A673 (cell line): ENCODE results near the gene RRM2. TPM values are rescaled to one million over a fixed set of nuclear protein-coding genes. Genes with fewer than 3 reads are reported as not detected.

Experiments
- BruUV-seq: library from RNA; stranded (reverse); fragments of 400-500 nt; replicated peaks from 2 replicates; lab custom pipeline; 2021; lab: Mats Ljungman, UMichigan
- CTCF ChIA-PET: fragments of 300-600 bp; sonication (Branson Sonifier 250); formaldehyde crosslinking; loops from one replicate; lab custom pipeline; 2022; ENCODE audit warnings: antibody characterized with exemption; lab: Charles Lee
- POLR2A ChIA-PET: fragments of 300-600 bp; sonication (Branson Sonifier 250); formaldehyde crosslinking; loops from one replicate; lab custom pipeline; 2022; ENCODE audit warnings: antibody characterized with exemption; ENCODE audit not compliant: low non-redundant PET; lab: Charles Lee
- DNase-seq: peaks from one replicate; pipeline ENCODE4 v3.0.0-alpha.2; 2015; ENCODE audit warnings: low spot score
- H3K27ac ChIP-seq: fragments of 200-600 bp; sonication (generic); 2 replicates; pipeline ENCODE4 v1.5.1; 2016; ENCODE audit warnings: mixed run types, low read depth, mild to moderate bottlenecking, mixed read lengths, antibody characterized with exemption, low read length; ENCODE audit not compliant: poor library complexity, severe bottlenecking
- H3K27me3 ChIP-seq: fragments of 200-600 bp; sonication (generic); replicated peaks from 2 replicates; pipeline ENCODE4 v1.6.1; 2017; ENCODE audit warnings: mixed run types, low read depth, mild to moderate bottlenecking, mixed read lengths, antibody characterized with exemption, low read length; ENCODE audit not compliant: insufficient read depth, poor library complexity
- H3K36me3 ChIP-seq: fragments of 200-600 bp; sonication (generic); 2 replicates; pipeline ENCODE4 v1.6.1; 2016; ENCODE audit warnings: mixed run types, mild to moderate bottlenecking, mixed read lengths, antibody characterized with exemption, low read length; ENCODE audit not compliant: insufficient read depth, poor library complexity, severe bottlenecking
- H3K4me1 ChIP-seq: fragments of 200-600 bp; sonication (generic); 2 replicates; pipeline ENCODE4 v1.6.1; 2017; ENCODE audit warnings: mixed run types, mild to moderate bottlenecking, mixed read lengths, antibody characterized with exemption, low read length; ENCODE audit not compliant: insufficient read depth, poor library complexity, severe bottlenecking
- H3K4me3 ChIP-seq: fragments of 200-600 bp; sonication (generic); 2 replicates; pipeline ENCODE4 v1.5.1; 2016; ENCODE audit warnings: low read depth, mixed run types, mild to moderate bottlenecking, mixed read lengths, low read length; ENCODE audit not compliant: poor library complexity, severe bottlenecking
- H3K9me3 ChIP-seq: fragments of 200-600 bp; sonication (generic); 2 replicates; pipeline ENCODE4 v1.6.1; 2016; ENCODE audit warnings: mixed run types, low read depth, mild to moderate bottlenecking, mixed read lengths, antibody characterized with exemption, low read length; ENCODE audit not compliant: poor library complexity, severe bottlenecking
- EZH2 ChIP-seq: fragments of 200-600 bp; sonication (generic); IDR thresholded peaks from 2 replicates; pipeline ENCODE4 v1.6.1; 2017; ENCODE audit warnings: borderline replicate concordance, low read depth, mild to moderate bottlenecking, mixed read lengths, antibody characterized with exemption, low read length; ENCODE audit not compliant: poor library complexity, severe bottlenecking
- intact Hi-C: fragments of 100-400 bp; cut with micrococcal nuclease; formaldehyde crosslinking; loops from one replicate; pipeline ENCODE4 v1.10.0; 2022; ENCODE audit not compliant: unreplicated experiment
- total RNA-seq: library from RNA; stranded (reverse); gene quantifications from 2 replicates; pipeline ENCODE4 v1.2.3, GENCODE V29; 2021
- TF ChIP-seq, protein P1 (sequence below): fragments of 300-800, 200-600 bp; sonication (generic); conservative IDR thresholded peaks from 2 replicates; pipeline ENCODE4 v1.5.1; 2017; ENCODE audit warnings: low read depth, mild to moderate bottlenecking, antibody characterized with exemption, low read length, moderate library complexity, mixed read lengths

The RRM2 gene
- total RNA-seq, 1 experiment from 2014 or later, result 486 TPM

GRCh38 chr2:10174173-10174572 lies 51.6 kb downstream of the RRM2 start:
- Histone ChIP-seq H3K9me3 (no peaks in the 10 kb centered on the region), H3K27me3 (no peaks in the 10 kb centered on the region), H3K27ac (no peak overlapping the region), H3K4me1 (no peaks in the 10 kb centered on the region), H3K36me3 (no peaks in the 10 kb centered on the region), H3K4me3 (no peak overlapping the region)
- no peak for DNase-seq
- POLR2A ChIA-PET, result no interaction called here
- intact Hi-C loops, result no loop called here
- no TSS peak for BruUV-seq
- no peak for TF ChIP-seq EZH2
- TF ChIP-seq, protein P1, sequence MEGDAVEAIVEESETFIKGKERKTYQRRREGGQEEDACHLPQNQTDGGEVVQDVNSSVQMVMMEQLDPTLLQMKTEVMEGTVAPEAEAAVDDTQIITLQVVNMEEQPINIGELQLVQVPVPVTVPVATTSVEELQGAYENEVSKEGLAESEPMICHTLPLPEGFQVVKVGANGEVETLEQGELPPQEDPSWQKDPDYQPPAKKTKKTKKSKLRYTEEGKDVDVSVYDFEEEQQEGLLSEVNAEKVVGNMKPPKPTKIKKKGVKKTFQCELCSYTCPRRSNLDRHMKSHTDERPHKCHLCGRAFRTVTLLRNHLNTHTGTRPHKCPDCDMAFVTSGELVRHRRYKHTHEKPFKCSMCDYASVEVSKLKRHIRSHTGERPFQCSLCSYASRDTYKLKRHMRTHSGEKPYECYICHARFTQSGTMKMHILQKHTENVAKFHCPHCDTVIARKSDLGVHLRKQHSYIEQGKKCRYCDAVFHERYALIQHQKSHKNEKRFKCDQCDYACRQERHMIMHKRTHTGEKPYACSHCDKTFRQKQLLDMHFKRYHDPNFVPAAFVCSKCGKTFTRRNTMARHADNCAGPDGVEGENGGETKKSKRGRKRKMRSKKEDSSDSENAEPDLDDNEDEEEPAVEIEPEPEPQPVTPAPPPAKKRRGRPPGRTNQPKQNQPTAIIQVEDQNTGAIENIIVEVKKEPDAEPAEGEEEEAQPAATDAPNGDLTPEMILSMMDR, result no peak
- CTCF ChIA-PET, result no interaction called here

GRCh38 chr2:10175441-10175840 lies 52.9 kb downstream of the RRM2 start:
- intact Hi-C loops, result no loop called here
- POLR2A ChIA-PET, result no interaction called here
- no peaks in the 10 kb centered on the region for H3K27me3 ChIP-seq
- no peak overlapping the region for H3K27ac ChIP-seq
- H3K4me3 ChIP-seq, result no peak overlapping the region
- no peaks in the 10 kb centered on the region for H3K9me3 ChIP-seq
- no peak for TF ChIP-seq EZH2
- TF ChIP-seq, protein P1, result no peak
- no peak for DNase-seq
- CTCF ChIA-PET, result no interaction called here
- H3K36me3 ChIP-seq, result no peaks in the 10 kb centered on the region
- no TSS peak for BruUV-seq
- no peaks in the 10 kb centered on the region for H3K4me1 ChIP-seq

DNA sequence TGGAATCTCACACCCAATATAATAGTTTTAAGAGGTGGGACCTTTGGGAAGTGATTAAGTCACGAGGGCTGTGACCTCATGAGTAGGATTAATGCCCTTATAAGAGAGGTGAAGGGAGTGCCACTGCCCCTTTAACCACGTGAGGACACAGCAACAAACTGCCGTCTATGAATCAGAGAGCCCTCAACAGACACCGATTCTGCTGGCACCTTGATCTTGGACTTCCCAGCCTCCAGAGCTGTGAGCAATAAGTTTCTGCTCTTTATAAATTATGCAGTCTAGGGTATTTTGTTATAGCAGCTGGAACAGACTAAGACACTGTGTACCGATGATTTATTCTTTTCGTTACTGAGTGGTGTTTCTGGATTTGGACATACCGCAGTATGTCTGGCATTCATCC lies 56.2 kb downstream of the RRM2 start:
- H3K4me3 ChIP-seq, result no peak overlapping the region
- no peaks in the 10 kb centered on the region for H3K36me3 ChIP-seq
- H3K27ac ChIP-seq, result no peak overlapping the region
- intact Hi-C loops, result no loop called here
- no peak for TF ChIP-seq EZH2
- TF ChIP-seq, protein P1, result no peak
- H3K9me3 ChIP-seq, result no peaks in the 10 kb centered on the region
- CTCF ChIA-PET, result no interaction called here
- POLR2A ChIA-PET, result no interaction called here
- BruUV-seq, result no TSS peak
- no peaks in the 10 kb centered on the region for H3K27me3 ChIP-seq
- DNase-seq, result no peak
- H3K4me1 ChIP-seq, result no peaks in the 10 kb centered on the region
